Measurements from ENCODE around the gene LMBR1L.

DNA sequence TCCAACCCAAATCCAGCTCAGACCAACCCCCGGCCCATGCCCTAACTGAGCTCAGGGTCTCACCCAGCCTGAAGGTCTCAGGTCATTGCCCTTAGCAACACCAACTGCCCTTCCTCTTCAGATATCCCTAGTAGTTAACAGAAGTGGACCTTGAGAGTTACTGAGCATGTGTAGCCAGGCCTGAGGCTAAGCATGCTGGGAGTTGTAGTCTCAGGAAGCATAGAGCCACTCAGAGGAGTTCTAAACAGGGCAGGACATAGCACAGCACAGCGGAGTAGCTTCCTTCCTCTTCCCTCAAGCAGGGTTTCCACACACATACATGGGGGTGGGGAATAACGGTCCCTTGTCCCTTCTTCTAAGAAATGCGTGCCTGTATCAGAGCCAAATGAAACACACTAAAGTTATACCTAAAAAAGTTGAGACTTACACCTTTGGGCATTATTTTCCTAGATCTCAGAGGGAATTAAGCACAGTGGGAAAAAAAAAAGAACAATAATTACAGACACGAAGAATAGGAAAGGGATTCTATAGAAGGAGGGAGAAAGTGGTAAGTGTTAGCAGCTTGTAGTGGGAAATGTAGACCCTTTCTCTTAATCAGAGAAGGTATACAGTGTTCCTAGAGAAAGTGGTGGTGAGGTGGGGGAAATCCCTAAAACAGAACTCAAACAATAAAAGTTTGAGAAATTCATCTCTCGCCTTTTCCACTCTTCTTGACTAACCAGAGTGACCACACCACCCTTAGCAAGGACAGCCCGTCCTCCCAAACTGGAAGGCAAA, 54.5 kb downstream of the LMBR1L start:
- TF ChIP-seq, protein P1, sequence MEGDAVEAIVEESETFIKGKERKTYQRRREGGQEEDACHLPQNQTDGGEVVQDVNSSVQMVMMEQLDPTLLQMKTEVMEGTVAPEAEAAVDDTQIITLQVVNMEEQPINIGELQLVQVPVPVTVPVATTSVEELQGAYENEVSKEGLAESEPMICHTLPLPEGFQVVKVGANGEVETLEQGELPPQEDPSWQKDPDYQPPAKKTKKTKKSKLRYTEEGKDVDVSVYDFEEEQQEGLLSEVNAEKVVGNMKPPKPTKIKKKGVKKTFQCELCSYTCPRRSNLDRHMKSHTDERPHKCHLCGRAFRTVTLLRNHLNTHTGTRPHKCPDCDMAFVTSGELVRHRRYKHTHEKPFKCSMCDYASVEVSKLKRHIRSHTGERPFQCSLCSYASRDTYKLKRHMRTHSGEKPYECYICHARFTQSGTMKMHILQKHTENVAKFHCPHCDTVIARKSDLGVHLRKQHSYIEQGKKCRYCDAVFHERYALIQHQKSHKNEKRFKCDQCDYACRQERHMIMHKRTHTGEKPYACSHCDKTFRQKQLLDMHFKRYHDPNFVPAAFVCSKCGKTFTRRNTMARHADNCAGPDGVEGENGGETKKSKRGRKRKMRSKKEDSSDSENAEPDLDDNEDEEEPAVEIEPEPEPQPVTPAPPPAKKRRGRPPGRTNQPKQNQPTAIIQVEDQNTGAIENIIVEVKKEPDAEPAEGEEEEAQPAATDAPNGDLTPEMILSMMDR (IDR thresholded peaks at IDR 0.05; ENCODE audit: poor library complexity, severe bottlenecking): no peak
- no peak for TF ChIP-seq EZH2 (IDR thresholded peaks at IDR 0.05; ENCODE audit: borderline replicate concordance, insufficient read depth, low read length, poor library complexity, severe bottlenecking)
- no peak for TF ChIP-seq TAF1 (IDR thresholded peaks at IDR 0.05; ENCODE audit: low read depth)
- TF ChIP-seq EP300 (conservative IDR thresholded peaks at IDR 0.05; ENCODE audit: poor library complexity, severe bottlenecking): no peak

Measured in neural cell (in vitro differentiated cells).